T-cell (primary cell): ENCODE results near the gene NPHP3. TPM values are rescaled to one million over a fixed set of nuclear protein-coding genes. Genes with fewer than 3 reads are reported as not detected.

ENCODE experiments used
- ATAC-seq, 4 experiments: fragments of 200-7000 bp in 3 of 4; fragments of 150-1000 bp in 1 of 4; cut with Tn5 transposase; replicated peaks in 1 of 4; 1 replicate in 3 of 4; 2 replicates in 1 of 4; pipeline ENCODE4 v1.10.0; 2021; ENCODE audit warnings: moderate library complexity in 3 of 4, mild to moderate bottlenecking in 2 of 4, moderate number of reproducible peaks in 1 of 4
- CTCF ChIA-PET, 2 donors: fragments of 300-600 bp; sonication (Branson Sonifier 250); formaldehyde crosslinking; loops; one replicate each; lab custom pipeline; 2022; ENCODE audit warnings: antibody characterized with exemption in 2 of 2; lab: Charles Lee
- POLR2A ChIA-PET, 2 donors: fragments of 300-600 bp; sonication (Branson Sonifier 250); formaldehyde crosslinking; loops; one replicate each; lab custom pipeline; 2022; ENCODE audit warnings: antibody characterized with exemption in 2 of 2; lab: Charles Lee
- DNase-seq, 35 experiments: peaks; one replicate each; pipeline versions ENCODE4 v3.0.0 to v3.0.0-alpha.2; 2013 to 2023
- H3K27ac ChIP-seq: one replicate; pipeline ENCODE4 v1.5.1; 2013; ENCODE audit warnings: low read length
- H3K27me3 ChIP-seq, 2 experiments: replicated peaks in 1 of 2; 1 replicate in 1 of 2; 2 replicates in 1 of 2; pipeline versions ENCODE4 v1.6.1 to v1.7.0; 2013; ENCODE audit warnings: low read length in 1 of 2, mixed read lengths in 1 of 2; ENCODE audit not compliant: control insufficient read depth in 2 of 2, insufficient read depth in 2 of 2; ENCODE audit errors: extremely low read depth in 1 of 2
- H3K36me3 ChIP-seq, 2 donors: 1 replicate in 1 of 2; 2 replicates in 1 of 2; pipeline versions ENCODE4 v1.6.1 to v1.7.0; 2013; ENCODE audit warnings: low read length in 1 of 2; ENCODE audit not compliant: control insufficient read depth in 2 of 2, insufficient read depth in 1 of 2; ENCODE audit errors: extremely low read depth in 1 of 2
- H3K4me1 ChIP-seq, 2 experiments: 1 replicate in 1 of 2; 2 replicates in 1 of 2; pipeline versions ENCODE4 v1.6.1 to v1.7.0; 2013; ENCODE audit warnings: low read length in 2 of 2, mixed read lengths in 1 of 2; ENCODE audit not compliant: insufficient read depth in 2 of 2, control insufficient read depth in 1 of 2; ENCODE audit errors: extremely low read depth in 1 of 2
- H3K4me3 ChIP-seq, 2 donors: 1 replicate in 1 of 2; 2 replicates in 1 of 2; pipeline versions ENCODE4 v1.5.1 to v1.7.0; 2013; ENCODE audit warnings: mild to moderate bottlenecking in 2 of 2, low read length in 1 of 2, moderate library complexity in 1 of 2; ENCODE audit not compliant: control insufficient read depth in 1 of 2; ENCODE audit errors: extremely low read depth in 1 of 2
- H3K9me3 ChIP-seq: 2 replicates; pipeline ENCODE4 v1.7.0; 2013
- H3K27ac Mint-ChIP-seq, 2 donors: one replicate each; pipeline ENCODE4 v1.8.0; 2020 to 2021; ENCODE audit warnings: mild to moderate bottlenecking in 2 of 2, mixed read lengths in 2 of 2
- H3K27me3 Mint-ChIP-seq, 2 donors: one replicate each; pipeline ENCODE4 v1.8.0; 2021 to 2022; ENCODE audit warnings: mixed read lengths in 2 of 2
- H3K36me3 Mint-ChIP-seq: one replicate; pipeline ENCODE4 v1.8.0; 2021; ENCODE audit warnings: mixed read lengths
- H3K4me1 Mint-ChIP-seq, 3 donors: one replicate each; pipeline ENCODE4 v1.8.0; 2020 to 2022; ENCODE audit warnings: mixed read lengths in 3 of 3, mild to moderate bottlenecking in 1 of 3
- H3K4me3 Mint-ChIP-seq, 3 donors: one replicate each; pipeline ENCODE4 v1.8.0; 2020 to 2022; ENCODE audit warnings: mild to moderate bottlenecking in 3 of 3, mixed read lengths in 3 of 3, moderate library complexity in 3 of 3
- H3K9me3 Mint-ChIP-seq, 3 donors: one replicate each; pipeline ENCODE4 v1.8.0; 2020 to 2022; ENCODE audit warnings: mixed read lengths in 3 of 3
- WGBS: methylation state at CpG from one replicate; pipeline ENCODE4 v1.1.5; 2013; ENCODE audit warnings: missing lambda C conversion rate; ENCODE audit not compliant: insufficient coverage; 5-methylcytosine and 5-hydroxymethylcytosine counted together
- total RNA-seq, 35 experiments: library from RNA in 6 of 35; stranded (reverse) in 6 of 35; fragments of 120-200 nt in 1 of 35; gene quantifications; one replicate each; pipeline versions ENCODE4 v1.2.1 to v1.2.4 and lab custom pipeline; 2013 to 2026

Gene NPHP3
- total RNA-seq, 5 donors from 2014 or later (not counting 1 experiment from before 2014, with no cell fraction given) = 28.2 to 60.8 (median 52.1) TPM

DNA sequence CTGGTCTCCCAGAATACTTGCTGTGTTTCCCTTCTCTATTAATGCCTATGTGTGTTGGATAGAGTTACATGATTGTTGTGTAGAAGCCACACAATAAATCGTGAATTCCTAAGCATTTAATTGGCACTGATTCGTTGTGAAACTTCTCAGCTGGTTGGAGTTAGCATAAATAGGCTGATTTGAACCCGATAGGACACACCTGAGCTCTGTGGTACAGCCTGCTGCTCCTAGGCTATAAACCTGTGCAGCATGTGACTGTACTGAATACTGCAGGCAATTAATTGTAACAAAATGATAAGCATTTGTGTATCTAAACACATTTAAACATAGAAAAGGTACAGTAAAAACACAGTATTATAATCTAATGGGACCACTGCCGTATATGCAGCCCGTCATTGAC is 67.5 kb downstream of the NPHP3 start:
- peaks cover 29 to 40% (median 35%) of the 10 kb centered on the region in 3 donors for H3K4me1 Mint-ChIP-seq
- no peaks in the 10 kb centered on the region for H3K9me3 Mint-ChIP-seq
- DNase-seq (no peak), ATAC-seq (no peak)
- H3K27ac Mint-ChIP-seq = no peak overlapping the region
- WGBS = 94% methylated on average over 4 of the region's 5 CpGs
- H3K27ac ChIP-seq = no peak overlapping the region
- no peaks in the 10 kb centered on the region for H3K9me3 ChIP-seq
- ChIA-PET CTCF (interaction anchor here in 1 of 2 donors (0.8 kb wide), 1 partner anchor 12 kb away, joined by 4 read pairs; no protein-coding TSS in a partner anchor), POLR2A (no interaction called here)
- H3K36me3 ChIP-seq = no peaks in the 10 kb centered on the region
- H3K36me3 Mint-ChIP-seq = no peaks in the 10 kb centered on the region
- H3K27me3 Mint-ChIP-seq = no peaks in the 10 kb centered on the region
- peaks cover 9 to 11% of the 10 kb centered on the region in 2 experiments for H3K4me1 ChIP-seq
- no peaks in the 10 kb centered on the region for H3K27me3 ChIP-seq
- H3K4me3 ChIP-seq = no peak overlapping the region
- no peak overlapping the region for H3K4me3 Mint-ChIP-seq

DNA sequence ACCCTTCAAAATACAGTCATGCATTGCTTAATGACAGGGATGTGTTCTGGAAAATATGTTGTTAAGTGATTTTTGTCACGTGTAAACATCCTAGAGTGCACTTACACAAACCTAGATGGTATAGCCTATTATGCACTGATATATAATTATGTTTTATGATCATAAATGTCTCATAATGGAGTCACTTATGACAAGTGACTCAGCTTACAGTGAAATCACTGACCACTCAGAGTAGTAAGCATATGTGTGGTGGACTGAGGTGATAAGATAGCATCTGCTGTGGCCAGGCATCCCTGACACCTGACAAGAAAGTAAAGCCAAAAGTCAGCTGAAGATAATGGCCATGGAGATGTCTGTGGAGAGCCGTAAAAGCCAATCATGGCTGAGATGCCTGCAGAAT is 68.0 kb downstream of the NPHP3 start:
- Histone ChIP-seq H3K27me3 (no peaks in the 10 kb centered on the region), H3K4me3 (no peak overlapping the region), H3K27ac (no peak overlapping the region), H3K4me1 (peaks cover 4 to 10% of the 10 kb centered on the region in 2 experiments), H3K9me3 (no peaks in the 10 kb centered on the region), H3K36me3 (no peaks in the 10 kb centered on the region)
- H3K27ac Mint-ChIP-seq = no peak overlapping the region
- ChIA-PET POLR2A (no interaction called here), CTCF (interaction anchor here in 1 of 2 donors (0.8 kb wide), 1 partner anchor 11 kb away, joined by 4 read pairs; no protein-coding TSS in a partner anchor)
- peaks cover 28 to 38% (median 33%) of the 10 kb centered on the region in 3 donors for H3K4me1 Mint-ChIP-seq
- no peaks in the 10 kb centered on the region for H3K27me3 Mint-ChIP-seq
- no peak for DNase-seq
- no peak for ATAC-seq
- no peak overlapping the region for H3K4me3 Mint-ChIP-seq
- no peaks in the 10 kb centered on the region for H3K9me3 Mint-ChIP-seq
- H3K36me3 Mint-ChIP-seq = no peaks in the 10 kb centered on the region
- WGBS = 100% methylated on average over 1 of the region's 2 CpGs

DNA sequence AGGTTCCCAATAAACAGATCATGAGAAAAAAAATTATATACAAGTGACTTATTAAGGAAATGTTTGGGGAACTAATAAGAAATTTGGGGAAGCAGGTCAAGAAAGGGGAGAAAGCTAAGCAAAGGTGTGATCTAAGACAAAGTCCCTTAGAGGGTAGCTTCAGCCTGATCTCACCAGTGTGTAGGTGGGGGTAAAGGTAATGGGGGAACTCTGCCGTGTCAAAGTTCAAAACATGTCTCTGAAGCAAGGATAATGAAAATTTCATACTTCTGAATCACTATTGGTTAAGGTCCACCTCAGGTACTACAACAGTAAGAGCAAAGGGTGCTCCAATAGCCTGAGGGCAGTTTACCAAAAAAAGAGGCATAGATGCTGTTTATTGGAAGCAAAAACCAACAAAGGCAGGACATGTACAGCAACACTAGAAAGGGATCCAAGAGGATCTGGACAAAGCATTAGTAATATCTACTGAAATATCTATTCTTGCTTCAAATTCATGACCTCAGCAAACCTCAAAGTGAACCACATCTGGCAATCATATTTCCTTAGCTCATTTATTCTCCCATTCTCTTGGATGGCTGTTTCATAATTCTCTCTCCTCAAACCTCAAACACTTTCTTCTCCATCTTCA is 69.5 kb downstream of the NPHP3 start:
- ChIA-PET CTCF (interaction anchor here (0.7 to 0.8 kb wide), 3 partner anchors 8 to 1820 kb away, joined by 3 read pairs; no protein-coding TSS in a partner anchor), POLR2A (interaction anchor here (0.6 kb wide), 2 partner anchors 8 to 11 kb away, joined by 3 to 7 read pairs; no protein-coding TSS in a partner anchor)
- Mint-ChIP-seq H3K9me3 (no peaks in the 10 kb centered on the region), H3K27me3 (no peaks in the 10 kb centered on the region), H3K4me1 (peaks cover 17 to 31% (median 25%) of the 10 kb centered on the region in 3 donors), H3K4me3 (no peak overlapping the region), H3K27ac (no peak overlapping the region), H3K36me3 (no peaks in the 10 kb centered on the region)
- Histone ChIP-seq H3K4me3 (no peak overlapping the region), H3K9me3 (no peaks in the 10 kb centered on the region), H3K36me3 (no peaks in the 10 kb centered on the region), H3K4me1 (no peaks in the 10 kb centered on the region), H3K27ac (no peak overlapping the region), H3K27me3 (no peaks in the 10 kb centered on the region)
- WGBS = no CpG with 5 or more reads among the region's 1 CpG
- ATAC-seq (no peak), DNase-seq (no peak)

DNA sequence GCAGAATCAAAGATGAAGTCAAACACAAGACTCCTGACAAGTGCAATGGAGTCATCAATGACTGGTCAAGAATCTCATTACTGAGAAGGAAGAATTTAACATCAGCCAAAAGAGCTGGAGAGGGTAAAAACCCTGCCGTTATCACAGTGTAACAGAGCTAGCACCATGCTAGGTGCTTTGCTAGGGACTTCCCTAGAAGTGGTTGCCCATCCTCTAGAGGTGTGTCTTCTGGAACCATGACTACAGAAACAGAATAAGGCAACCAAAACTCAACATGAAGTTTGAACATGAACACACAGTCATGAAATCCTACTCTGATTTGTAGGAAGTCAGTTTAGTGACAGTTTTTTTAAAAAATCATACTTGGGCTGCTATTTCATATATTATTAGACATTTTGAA is 72.1 kb downstream of the NPHP3 start:
- Mint-ChIP-seq H3K36me3 (no peaks in the 10 kb centered on the region), H3K27me3 (no peaks in the 10 kb centered on the region), H3K27ac (no peak overlapping the region), H3K4me1 (peaks cover 3 to 19% (median 5%) of the 10 kb centered on the region in 3 donors), H3K4me3 (no peak overlapping the region), H3K9me3 (no peaks in the 10 kb centered on the region)
- DNase-seq (no peak), ATAC-seq (peak in 1 of 4 experiments; percentile 40)
- H3K36me3 ChIP-seq = peaks cover 0 to 3% of the 10 kb centered on the region in 2 donors
- ChIA-PET CTCF (no interaction called here), POLR2A (no interaction called here)
- no CpG with 5 or more reads among the region's 1 CpG for WGBS
- no peak overlapping the region for H3K4me3 ChIP-seq
- no peaks in the 10 kb centered on the region for H3K27me3 ChIP-seq
- no peaks in the 10 kb centered on the region for H3K9me3 ChIP-seq
- no peak overlapping the region for H3K27ac ChIP-seq
- H3K4me1 ChIP-seq = no peaks in the 10 kb centered on the region

DNA sequence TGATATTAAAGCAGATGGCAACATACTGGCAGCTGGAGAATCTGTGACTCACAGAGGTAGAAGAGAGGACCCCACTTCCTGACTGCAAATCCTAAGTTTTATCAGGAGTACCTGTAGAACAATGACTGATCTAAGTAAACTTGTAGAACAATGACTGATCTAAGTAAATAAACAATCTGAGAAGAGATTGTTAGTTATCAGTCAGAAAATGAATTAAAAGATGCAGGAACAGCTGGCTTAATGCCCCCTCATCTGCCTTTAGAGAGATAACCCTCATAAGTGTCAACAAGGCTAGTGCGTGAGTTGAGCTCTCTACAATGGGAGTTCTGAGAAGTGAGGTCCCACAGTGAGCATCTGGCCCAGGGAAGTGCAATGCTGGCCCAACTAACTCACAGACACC is 77.2 kb downstream of the NPHP3 start:
- Histone ChIP-seq H3K27me3 (no peaks in the 10 kb centered on the region), H3K27ac (no peak overlapping the region), H3K4me1 (no peaks in the 10 kb centered on the region), H3K4me3 (no peak overlapping the region), H3K36me3 (peaks cover 3 to 8% of the 10 kb centered on the region in 2 donors), H3K9me3 (no peaks in the 10 kb centered on the region)
- no peak overlapping the region for H3K4me3 Mint-ChIP-seq
- no peak for ATAC-seq
- H3K4me1 Mint-ChIP-seq = peaks cover 0 to 17% (median 3%) of the 10 kb centered on the region in 3 donors
- ChIA-PET POLR2A (interaction anchor here in 1 of 2 donors (0.7 kb wide), 1 partner anchor 8 kb away, joined by 7 read pairs; no protein-coding TSS in a partner anchor), CTCF (interaction anchor here (0.6 to 1.9 kb wide), 3 partner anchors 8 to 109 kb away, joined by 3 to 9 read pairs (median 7); no protein-coding TSS in a partner anchor)
- WGBS = 100% methylated on average over 1 of the region's 1 CpG
- peaks cover 4% of the 10 kb centered on the region for H3K36me3 Mint-ChIP-seq
- DNase-seq = no peak
- no peaks in the 10 kb centered on the region for H3K27me3 Mint-ChIP-seq
- H3K9me3 Mint-ChIP-seq = no peaks in the 10 kb centered on the region
- no peak overlapping the region for H3K27ac Mint-ChIP-seq

DNA sequence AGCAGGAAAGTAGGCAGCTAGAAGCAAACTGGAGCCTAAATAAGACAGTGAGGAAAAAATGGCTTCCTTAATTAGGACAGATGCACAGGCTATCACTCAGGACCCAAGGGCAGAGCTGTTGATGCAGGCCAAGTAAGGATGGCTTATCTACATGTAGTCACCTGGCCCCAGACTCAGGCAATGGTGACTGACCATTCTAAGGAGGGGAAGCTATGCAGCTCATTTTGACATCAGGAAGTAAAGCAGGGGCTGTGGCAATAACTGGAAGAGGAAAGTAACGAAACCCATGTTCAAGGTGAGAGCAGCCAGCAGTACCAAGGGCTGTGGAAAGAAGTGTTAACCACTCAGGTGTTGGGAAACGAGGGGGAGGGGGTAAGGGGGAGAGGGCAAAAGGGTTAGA is 78.8 kb downstream of the NPHP3 start:
- DNase-seq (no peak), ATAC-seq (no peak)
- Mint-ChIP-seq H3K36me3 (peaks cover 19% of the 10 kb centered on the region), H3K4me1 (peaks cover 0 to 10% (median 3%) of the 10 kb centered on the region in 3 donors), H3K9me3 (no peaks in the 10 kb centered on the region), H3K27ac (peak overlapping the region in 1 of 2 donors; percentile 50), H3K27me3 (no peaks in the 10 kb centered on the region), H3K4me3 (no peak overlapping the region)
- WGBS = 65% methylated on average over 2 of the region's 2 CpGs
- H3K4me3 ChIP-seq = no peak overlapping the region
- peaks cover 3 to 11% of the 10 kb centered on the region in 2 donors for H3K36me3 ChIP-seq
- H3K27me3 ChIP-seq = no peaks in the 10 kb centered on the region
- H3K4me1 ChIP-seq = no peaks in the 10 kb centered on the region
- no peaks in the 10 kb centered on the region for H3K9me3 ChIP-seq
- ChIA-PET POLR2A (interaction anchor here in 1 of 2 donors (0.7 kb wide), 1 partner anchor 48 kb away, joined by 3 read pairs; no protein-coding TSS in a partner anchor), CTCF (interaction anchor here (0.6 to 4.9 kb wide), 11 partner anchors 11 to 290 kb away, joined by 3 to 39 read pairs (median 6); no protein-coding TSS in a partner anchor)
- no peak overlapping the region for H3K27ac ChIP-seq
